NK-92 treated with Interleukin-12 subunit alpha and Interleukin-12 subunit beta, amount 100 ng/mL, for 24 hours (cell line): Measurements from ENCODE around the gene PLD2.
"Not testable (repeated sequence)": the region's sequence is repeated elsewhere in the genome, so short reads cannot be mapped to it uniquely, and the experiment has no call there.

Experiments
- DNase-seq: peaks from one replicate; lab custom pipeline; 2025; lab: John Stamatoyannopoulos, UW

The PLD2 gene

GRCh38 chr17:4836221-4836620, 29.3 kb downstream of the PLD2 start:
- no peak for DNase-seq

- no peak for DNase-seq
Measured at GRCh38 chr17:4837471-4838308, 30.7 kb downstream of the PLD2 start.

- DNase-seq: no peak
Measured at GRCh38 chr17:4838309-4838785, 31.4 kb downstream of the PLD2 start.

GRCh38 chr17:4839221-4839620, 32.3 kb downstream of the PLD2 start:
- DNase-seq: no peak

GRCh38 chr17:4839965-4840892, 33.3 kb downstream of the PLD2 start:
- DNase-seq: no peak

- no peak for DNase-seq
Measured at GRCh38 chr17:4840893-4841242, 33.9 kb downstream of the PLD2 start.

GRCh38 chr17:4842376-4842775, 35.4 kb downstream of the PLD2 start:
- no peak for DNase-seq

- DNase-seq: no peak
Measured at GRCh38 chr17:4843321-4844000, 36.5 kb downstream of the PLD2 start.

GRCh38 chr17:4845118-4845517, 38.2 kb downstream of the PLD2 start:
- no peak for DNase-seq

GRCh38 chr17:4846635-4847390, 39.9 kb downstream of the PLD2 start:
- DNase-seq: no peak

GRCh38 chr17:4849011-4849536, 42.1 kb downstream of the PLD2 start:
- no peak for DNase-seq

GRCh38 chr17:4850246-4850645, 43.3 kb downstream of the PLD2 start:
- no peak for DNase-seq

- DNase-seq: no peak
Measured at GRCh38 chr17:4851084-4851483, 44.1 kb downstream of the PLD2 start.

- DNase-seq: no peak
Measured at GRCh38 chr17:4852567-4853207, 45.7 kb downstream of the PLD2 start.

- no peak for DNase-seq
Measured at GRCh38 chr17:4853208-4853671, 46.3 kb downstream of the PLD2 start.

- DNase-seq: no peak
Measured at GRCh38 chr17:4854111-4854681, 47.2 kb downstream of the PLD2 start.

GRCh38 chr17:4856271-4856936, 49.5 kb downstream of the PLD2 start:
- DNase-seq: no peak

GRCh38 chr17:4856937-4857314, 50.0 kb downstream of the PLD2 start:
- no peak for DNase-seq

- DNase-seq: not testable (repeated sequence)
Measured at GRCh38 chr17:4857347-4857746, 50.4 kb downstream of the PLD2 start.
